Testis (tissue), 2 donors: ENCODE measurements around the gene CORO7.

ENCODE experiments used
- POLR2A ChIP-seq: fragments of 450-650 bp; IDR thresholded peaks from one replicate; pipeline ENCODE4 v1.6.1; 2017; ENCODE audit warnings: antibody characterized with exemption, mild to moderate bottlenecking, moderate library complexity
- TF ChIP-seq, protein P1 (sequence below), 3 experiments: fragments of 450-650 bp in 2 of 3; fragments of 200-600 bp in 1 of 3; sonication (generic) in 1 of 3; IDR thresholded peaks; one replicate each; pipeline ENCODE4 v1.5.1; 2016 to 2019; ENCODE audit warnings: antibody characterized with exemption in 3 of 3, mild to moderate bottlenecking in 2 of 3, moderate library complexity in 1 of 3

DNA sequence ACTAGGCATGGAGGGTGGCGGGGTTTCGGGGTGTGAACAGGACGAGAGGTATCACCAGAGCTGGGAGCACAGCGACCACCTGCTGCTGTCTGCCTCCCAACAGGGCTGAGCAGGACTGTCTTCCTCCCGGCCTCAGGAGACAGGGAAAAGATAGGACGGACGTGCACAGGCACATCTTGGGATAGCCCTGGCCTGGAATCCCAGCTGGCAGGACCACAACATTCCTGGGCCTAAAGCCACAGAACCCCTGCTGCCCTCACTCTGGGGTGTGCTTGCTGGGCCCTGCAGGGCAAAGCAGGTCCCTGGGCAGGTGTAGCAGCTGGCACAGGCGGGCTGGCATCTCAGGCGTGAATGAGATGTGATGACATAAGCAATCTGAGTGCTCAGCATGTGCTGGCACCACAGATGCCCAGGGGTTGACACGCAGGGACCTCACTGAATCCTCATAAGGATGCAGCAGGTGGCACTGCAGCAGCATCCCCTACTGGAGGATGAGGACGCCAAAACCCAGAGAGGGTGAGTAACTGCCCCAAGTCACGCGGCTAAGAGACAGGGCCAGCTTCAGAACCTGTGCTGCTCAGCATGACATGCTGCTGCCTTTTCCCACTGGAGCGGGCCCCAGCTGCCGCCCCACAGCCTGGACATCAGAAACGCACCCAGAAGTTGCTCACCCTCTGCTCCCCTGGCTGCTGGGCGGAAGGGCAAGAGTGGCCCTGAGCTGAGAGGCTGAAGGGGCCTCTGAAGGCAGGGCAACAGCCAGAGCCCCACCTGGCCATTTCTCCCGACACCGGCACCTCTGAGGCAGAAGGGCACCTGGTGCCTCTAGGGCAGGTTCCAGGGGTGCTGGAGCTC, 7.1 kb downstream of the CORO7 start:
- TF ChIP-seq, protein P1, sequence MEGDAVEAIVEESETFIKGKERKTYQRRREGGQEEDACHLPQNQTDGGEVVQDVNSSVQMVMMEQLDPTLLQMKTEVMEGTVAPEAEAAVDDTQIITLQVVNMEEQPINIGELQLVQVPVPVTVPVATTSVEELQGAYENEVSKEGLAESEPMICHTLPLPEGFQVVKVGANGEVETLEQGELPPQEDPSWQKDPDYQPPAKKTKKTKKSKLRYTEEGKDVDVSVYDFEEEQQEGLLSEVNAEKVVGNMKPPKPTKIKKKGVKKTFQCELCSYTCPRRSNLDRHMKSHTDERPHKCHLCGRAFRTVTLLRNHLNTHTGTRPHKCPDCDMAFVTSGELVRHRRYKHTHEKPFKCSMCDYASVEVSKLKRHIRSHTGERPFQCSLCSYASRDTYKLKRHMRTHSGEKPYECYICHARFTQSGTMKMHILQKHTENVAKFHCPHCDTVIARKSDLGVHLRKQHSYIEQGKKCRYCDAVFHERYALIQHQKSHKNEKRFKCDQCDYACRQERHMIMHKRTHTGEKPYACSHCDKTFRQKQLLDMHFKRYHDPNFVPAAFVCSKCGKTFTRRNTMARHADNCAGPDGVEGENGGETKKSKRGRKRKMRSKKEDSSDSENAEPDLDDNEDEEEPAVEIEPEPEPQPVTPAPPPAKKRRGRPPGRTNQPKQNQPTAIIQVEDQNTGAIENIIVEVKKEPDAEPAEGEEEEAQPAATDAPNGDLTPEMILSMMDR (IDR thresholded peaks at IDR 0.05): no peak
- no peak for TF ChIP-seq POLR2A
